DND-41 (cell line): ENCODE data around the gene MOCOS.

Experiments used
- CTCF ChIP-seq: IDR thresholded peaks from 2 replicates; pipeline ENCODE4 v1.5.1; 2012; ENCODE audit warnings: borderline replicate concordance, low read length, moderate library complexity, mild to moderate bottlenecking; ENCODE audit not compliant: poor library complexity, severe bottlenecking; ENCODE audit errors: extremely low read depth
- EZH2 ChIP-seq: IDR thresholded peaks from 3 replicates; pipeline ENCODE4 v1.6.1; 2012; ENCODE audit warnings: borderline replicate concordance, low read depth, mild to moderate bottlenecking, moderate library complexity, low read length, inconsistent platforms; ENCODE audit not compliant: severe bottlenecking

GRCh38 chr18:36274083-36274715, 86.9 kb downstream of the MOCOS start:
- TF ChIP-seq CTCF (no peak), EZH2 (no peak)
